ENCODE results near the gene LRRC14B. TPM values are rescaled to one million over a fixed set of nuclear protein-coding genes. Genes with fewer than 3 reads are reported as not detected.
"Not testable (repeated sequence)": the region's sequence is repeated elsewhere in the genome, so short reads cannot be mapped to it uniquely, and the experiment has no call there.

LRRC14B gene
- total RNA-seq, 1 donor from 2014 or later, result 1.2 TPM

DNA sequence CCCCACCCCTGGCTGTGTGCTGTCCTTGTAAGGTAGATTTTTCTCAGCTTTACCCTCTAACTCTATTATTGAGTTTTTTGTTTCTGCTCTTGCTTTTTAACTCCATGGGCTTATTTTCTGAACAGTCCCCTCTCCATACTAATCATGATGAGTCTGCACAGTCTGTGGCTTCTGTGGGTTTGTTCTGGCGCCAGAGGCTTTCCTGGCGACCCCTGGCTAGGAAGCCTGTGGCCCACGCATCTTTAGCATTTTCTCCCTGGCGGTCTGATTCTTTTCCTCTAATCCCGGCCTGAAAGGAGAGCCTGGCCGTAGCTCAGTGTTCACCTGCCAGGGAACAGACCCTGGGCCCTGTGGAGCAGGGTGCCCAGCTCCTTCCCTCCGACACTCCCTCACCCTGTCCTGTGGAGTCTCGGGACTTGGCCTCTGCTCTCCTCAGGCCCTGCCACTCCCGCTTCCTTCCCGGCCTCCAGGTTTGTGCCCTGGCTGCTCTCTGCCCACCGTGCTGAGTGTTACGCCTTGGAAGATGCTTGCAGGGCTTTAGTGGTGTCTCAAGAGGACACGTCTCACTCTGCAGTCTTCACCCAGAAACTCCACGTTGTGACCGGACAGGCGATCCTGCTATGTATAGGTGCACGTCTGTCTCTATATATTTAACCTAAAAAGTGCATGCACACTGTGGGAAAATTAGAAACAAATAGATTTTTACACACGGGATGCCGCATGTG lies 31.7 kb upstream of the LRRC14B start:
- no peak for FAIRE-seq
- DNase-seq (ENCODE audit: low spot score in 2 of 2), result no peak

DNA sequence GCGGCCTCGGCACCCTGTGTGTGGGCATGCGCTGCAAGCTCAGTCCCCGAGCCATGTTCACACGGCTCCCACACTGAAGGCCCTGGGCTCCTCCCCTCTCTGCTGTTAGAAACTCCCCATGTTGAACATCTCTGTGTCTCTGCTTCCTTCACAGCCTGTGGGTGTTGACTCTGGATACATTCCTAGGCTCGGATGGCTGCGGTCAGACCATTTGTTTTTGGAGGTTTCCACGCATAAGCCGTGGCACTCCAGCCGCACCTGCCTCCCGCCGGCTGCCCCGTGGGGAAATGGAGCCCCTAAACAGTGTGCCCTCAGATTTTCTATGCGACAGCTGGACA lies 31.2 kb upstream of the LRRC14B start:
- DNase-seq (ENCODE audit: low spot score in 2 of 2) (no peak), FAIRE-seq (no peak)

GRCh38 chr5:160921-161802 lies 30.1 kb upstream of the LRRC14B start:
- DNase-seq (ENCODE audit: low spot score in 2 of 2) (no peak), FAIRE-seq (no peak)

DNA sequence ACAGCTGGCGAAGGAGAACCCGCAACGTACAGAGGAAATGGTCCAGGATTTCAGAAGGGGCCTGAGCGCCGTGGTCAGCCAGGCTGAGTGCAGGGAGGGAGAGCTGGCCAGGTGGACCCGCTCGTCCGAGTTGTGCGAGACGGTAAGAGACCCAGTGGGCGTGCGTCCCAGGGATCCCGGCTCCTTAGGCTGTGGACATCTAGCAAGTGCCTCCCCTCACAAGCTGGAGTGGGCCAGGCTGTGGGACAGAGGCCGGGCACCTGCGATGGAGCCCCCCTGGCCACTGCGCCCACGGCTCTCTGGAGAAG lies 29.5 kb upstream of the LRRC14B start:
- no peak for FAIRE-seq
- no peak for DNase-seq (ENCODE audit: low spot score in 2 of 2)

DNA sequence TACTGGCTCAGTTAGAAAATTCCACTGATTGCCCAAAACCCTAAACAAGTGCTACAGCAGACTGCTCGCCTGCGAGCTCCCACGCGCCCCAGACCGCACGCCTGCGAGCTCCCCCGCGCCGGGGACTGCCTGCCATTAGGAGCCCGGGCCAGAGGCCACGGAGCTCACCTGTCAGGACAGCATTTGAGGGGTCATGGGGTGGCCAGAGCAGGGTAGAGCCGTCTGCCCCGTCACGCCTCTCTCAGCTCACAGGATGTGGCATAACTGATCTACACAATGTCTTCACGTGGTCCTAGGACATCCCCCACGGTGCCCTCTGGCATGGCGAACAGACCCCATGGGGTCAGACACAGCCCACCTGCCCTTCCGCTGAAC lies 29.1 kb upstream of the LRRC14B start:
- no peak for DNase-seq (ENCODE audit: low spot score in 2 of 2)
- FAIRE-seq, result no peak

DNA sequence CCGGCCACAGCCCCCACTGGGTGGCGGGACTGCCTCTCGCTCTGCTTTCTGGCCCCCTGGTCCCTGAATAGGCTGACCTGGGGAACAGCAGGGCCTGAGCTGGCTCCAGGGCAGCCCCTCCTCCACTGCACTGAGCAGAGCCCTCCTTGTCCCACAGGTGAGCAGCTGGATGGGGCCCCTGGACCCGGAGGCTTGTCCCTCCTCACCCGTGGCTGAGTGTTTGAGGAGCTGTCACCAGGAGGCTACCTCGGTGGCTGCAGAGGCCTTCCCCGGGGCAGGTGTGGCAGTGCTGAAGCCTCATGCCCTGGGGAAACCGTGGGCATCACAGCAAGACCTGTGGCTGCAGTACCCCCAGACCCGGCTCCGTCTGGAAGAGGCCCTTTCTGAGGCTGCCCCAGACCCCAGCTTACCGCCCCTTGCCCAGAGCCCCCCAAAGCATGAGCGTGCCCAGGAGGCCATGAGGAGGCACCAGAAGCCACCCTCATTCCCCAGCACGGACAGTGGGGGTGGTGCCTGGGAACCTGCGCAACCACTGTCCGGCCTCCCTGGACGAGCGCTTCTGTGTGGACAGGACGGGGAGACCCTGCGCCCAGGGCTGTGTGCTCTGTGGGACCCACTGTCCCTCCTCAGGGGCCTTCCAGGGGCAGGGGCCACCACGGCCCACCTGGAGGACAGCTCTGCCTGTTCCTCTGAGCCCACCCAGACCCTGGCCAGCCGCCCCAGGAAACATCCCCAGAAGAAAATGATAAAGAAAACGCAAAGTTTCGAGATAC lies 28.5 kb upstream of the LRRC14B start:
- DNase-seq (ENCODE audit: low spot score in 2 of 2) (no peak), FAIRE-seq (no peak)

DNA sequence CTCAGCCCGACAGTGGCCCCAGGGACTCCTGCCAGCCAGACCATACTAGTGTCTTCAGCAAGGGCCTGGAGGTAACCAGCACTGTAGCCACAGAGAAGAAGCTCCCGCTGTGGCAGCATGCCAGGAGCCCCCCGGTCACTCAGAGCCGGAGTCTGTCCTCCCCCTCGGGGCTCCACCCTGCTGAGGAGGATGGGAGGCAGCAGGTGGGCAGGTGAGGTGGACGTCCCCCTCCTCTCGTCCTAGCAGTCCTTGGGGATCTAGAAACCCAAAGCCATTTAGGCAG lies 28.0 kb upstream of the LRRC14B start:
- FAIRE-seq (no peak), DNase-seq (ENCODE audit: low spot score in 2 of 2) (no peak)

GRCh38 chr5:163841-164240 lies 27.5 kb upstream of the LRRC14B start:
- DNase-seq (ENCODE audit: low spot score in 2 of 2) (no peak), FAIRE-seq (no peak)

DNA sequence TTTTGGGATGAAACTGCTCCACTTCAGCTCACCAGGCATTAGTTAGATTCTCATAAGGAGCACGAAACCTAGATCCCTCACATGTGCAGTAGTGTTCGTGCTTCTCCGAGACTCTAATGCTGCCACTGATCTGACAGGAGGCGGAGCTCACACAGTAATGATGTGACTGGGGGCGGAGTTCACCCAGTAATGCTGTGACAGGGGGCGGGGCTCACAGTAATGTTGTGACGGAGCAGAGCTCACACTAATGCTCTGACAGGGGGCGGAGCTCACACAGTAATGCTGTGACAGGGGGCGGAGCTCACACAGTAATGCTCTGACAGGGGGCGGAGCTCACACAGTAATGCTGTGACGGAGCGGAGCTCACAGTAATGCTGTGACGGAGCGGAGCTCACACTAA lies 27.1 kb upstream of the LRRC14B start:
- no peak for DNase-seq (ENCODE audit: low spot score in 2 of 2)
- no peak for FAIRE-seq

DNA sequence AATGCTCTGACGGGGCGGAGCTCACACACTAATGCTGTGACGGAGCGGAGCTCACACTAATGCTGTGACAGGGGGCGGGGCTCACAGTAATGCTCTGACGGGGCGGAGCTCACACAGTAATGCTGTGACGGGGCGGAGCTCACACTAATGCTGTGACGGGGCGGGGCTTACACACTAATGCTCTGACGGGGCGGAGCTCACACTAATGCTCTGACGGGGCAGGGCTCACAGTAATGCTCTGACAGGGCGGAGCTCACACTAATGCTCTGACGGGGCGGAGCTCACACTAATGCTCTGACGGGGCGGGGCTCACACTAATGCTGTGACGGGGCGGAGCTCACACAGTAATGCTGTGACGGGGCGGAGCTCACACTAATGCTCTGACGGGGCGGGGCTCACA lies 26.5 kb upstream of the LRRC14B start:
- FAIRE-seq; DNase-seq (ENCODE audit: low spot score in 2 of 2): not testable (repeated sequence)

DNA sequence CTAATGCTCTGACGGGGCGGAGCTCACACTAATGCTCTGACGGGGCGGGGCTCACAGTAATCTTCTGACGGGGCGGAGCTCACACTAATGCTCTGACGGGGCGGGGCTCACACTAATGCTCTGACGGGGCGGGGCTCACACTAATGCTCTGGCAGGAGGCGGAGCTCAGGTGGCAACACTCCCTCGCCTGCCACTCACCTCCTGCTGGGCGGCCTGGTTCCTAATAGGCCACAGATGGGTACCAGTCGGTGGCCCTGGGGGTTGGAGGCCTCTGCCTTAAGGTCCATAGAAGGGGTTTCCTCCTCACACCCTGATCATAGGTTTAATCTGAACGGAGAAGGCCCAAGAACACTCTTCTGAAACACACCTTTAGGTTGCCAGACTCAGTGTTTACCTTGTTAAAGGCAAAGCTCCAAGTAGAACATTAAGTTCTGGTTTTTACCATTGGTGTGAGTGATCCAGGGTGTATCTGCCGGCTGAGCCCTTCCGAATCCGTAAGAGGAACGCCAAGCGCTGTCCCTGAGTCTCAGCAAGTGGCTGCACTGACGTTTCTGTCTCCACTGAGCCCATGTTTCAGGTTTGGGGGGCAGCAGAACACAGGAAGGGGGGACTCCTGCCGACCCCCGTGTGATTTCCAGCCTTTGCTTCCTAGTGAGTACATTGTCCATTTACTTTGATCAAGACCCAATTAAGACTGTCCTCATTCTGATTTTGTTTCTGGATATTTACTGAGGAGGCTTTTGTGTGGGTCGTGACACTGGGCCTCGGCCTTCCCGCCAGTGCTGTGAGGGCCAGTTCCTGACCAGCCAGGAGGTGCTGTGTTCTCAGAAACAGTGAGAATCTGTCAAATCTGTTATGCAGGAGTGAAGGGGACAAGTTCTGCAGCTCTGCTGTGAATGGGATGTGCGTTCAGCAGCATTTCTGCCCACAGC lies 24.6 kb upstream of the LRRC14B start:
- no peak for FAIRE-seq
- DNase-seq (ENCODE audit: low spot score in 2 of 2), result no peak

DNA sequence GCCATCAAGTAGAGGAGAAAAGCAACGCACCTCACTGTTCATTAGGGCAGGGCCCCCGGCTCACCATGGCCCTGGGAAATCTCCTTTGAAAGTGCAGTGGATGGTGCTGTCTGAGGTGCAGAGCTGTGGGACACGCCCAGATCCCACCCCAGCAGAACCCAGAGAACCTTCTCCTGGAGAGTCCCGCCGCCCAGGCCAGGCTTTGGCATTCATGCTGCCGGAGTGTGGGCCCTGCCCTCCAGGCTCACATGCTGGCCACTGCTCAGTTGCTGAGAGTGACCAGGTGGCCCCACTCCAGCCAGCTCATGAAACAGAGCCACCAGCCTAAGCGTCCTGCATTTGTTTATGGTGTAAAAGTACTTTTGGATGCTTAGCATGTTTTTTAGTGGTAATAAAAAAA lies 23.8 kb upstream of the LRRC14B start:
- FAIRE-seq, result no peak
- DNase-seq (ENCODE audit: low spot score in 2 of 2), result no peak

- FAIRE-seq, result no peak
- DNase-seq (ENCODE audit: low spot score in 2 of 2), result no peak
Measured at GRCh38 chr5:167982-168660, 23.2 kb upstream of the LRRC14B start.

DNA sequence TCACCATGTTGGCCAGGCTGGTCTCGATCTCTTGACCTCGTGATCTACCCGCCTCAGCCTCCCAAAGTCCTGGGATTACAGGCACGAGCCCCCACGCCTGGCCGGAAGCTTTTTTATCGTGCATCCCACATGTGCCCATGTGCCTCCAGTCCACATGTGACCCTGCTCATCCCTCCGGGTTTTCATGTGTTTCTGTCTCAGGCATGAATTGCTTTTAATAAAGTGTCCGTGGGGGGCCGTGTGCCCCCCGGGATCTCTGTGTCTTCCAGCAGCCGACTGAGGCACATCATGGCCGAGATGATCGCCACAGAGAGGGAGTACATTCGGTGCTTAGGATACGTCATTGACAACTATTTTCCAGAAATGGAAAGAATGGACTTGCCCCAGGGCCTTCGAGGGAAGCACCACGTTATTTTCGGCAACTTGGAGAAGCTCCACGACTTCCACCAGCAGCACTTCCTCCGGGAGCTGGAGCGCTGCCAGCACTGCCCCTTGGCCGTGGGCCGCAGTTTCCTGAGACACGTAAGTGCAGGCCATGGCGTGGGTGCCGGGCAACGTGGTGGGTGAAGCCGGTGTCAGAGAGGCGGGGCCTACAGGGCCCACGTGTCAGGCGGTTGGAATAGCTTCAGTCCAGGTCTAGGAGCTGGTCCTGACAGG lies 22.1 kb upstream of the LRRC14B start:
- no peak for FAIRE-seq
- DNase-seq (ENCODE audit: low spot score in 2 of 2), result no peak

DNA sequence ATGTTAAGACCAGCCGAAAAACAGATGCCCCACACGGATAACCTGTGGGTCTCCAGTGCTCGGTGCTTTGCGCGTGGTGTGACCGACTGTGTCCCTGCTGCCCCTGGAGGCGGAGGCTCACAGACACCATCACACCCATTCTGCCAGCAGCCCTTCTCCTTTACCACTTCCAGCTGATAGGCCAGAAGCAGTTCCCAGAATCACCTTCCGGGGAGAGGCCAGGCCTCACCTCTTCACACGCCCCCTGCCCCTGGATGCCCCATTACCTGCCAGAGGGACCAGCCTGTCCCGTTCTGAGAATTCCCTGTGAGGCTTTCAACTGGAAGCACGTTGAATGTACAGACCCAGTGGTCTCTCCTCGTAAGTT lies 21.6 kb upstream of the LRRC14B start:
- FAIRE-seq (no peak), DNase-seq (ENCODE audit: low spot score in 2 of 2) (no peak)

- no peak for FAIRE-seq
- no peak for DNase-seq (ENCODE audit: low spot score in 2 of 2)
Measured at GRCh38 chr5:170971-171800, 20.1 kb upstream of the LRRC14B start.

GRCh38 chr5:171801-172331 lies 19.4 kb upstream of the LRRC14B start:
- no peak for FAIRE-seq
- DNase-seq (ENCODE audit: low spot score in 2 of 2), result no peak

DNA sequence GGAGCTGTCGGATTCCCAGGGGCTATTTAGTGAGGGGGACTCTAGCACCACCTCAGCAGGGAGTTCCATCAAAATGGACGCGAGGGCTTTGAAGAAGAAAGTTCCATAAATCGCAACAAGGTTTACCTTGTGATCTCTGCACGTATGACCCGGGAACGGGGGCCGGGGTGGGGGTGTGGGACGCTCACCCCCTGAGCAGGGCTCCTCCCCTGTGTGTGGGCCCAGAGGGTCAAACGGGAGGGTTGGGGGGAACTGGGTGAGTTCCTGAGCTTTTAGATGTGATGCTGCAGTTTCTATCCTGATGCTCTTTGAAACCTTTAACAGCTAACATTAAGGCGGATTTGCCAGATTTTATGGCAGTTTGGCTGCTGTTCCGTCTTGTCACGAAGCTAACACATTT lies 18.9 kb upstream of the LRRC14B start:
- DNase-seq (ENCODE audit: low spot score in 2 of 2), result no peak
- no peak for FAIRE-seq

GRCh38 chr5:172841-173251 lies 18.4 kb upstream of the LRRC14B start:
- FAIRE-seq (no peak), DNase-seq (ENCODE audit: low spot score in 2 of 2) (no peak)
